Germinal center (tissue), 1 donor: Measurements from ENCODE around the gene CARF.
A peak's percentile ranks its signal among the peaks of the same experiment; 100 is the strongest.
"Not testable (repeated sequence)": the region's sequence is repeated elsewhere in the genome, so short reads cannot be mapped to it uniquely, and the experiment has no call there.

Source experiments
- DNase-seq: peaks from one replicate; pipeline ENCODE4 v3.0.0; 2012; ENCODE audit warnings: mixed read lengths, low spot score

The CARF gene, protein sequence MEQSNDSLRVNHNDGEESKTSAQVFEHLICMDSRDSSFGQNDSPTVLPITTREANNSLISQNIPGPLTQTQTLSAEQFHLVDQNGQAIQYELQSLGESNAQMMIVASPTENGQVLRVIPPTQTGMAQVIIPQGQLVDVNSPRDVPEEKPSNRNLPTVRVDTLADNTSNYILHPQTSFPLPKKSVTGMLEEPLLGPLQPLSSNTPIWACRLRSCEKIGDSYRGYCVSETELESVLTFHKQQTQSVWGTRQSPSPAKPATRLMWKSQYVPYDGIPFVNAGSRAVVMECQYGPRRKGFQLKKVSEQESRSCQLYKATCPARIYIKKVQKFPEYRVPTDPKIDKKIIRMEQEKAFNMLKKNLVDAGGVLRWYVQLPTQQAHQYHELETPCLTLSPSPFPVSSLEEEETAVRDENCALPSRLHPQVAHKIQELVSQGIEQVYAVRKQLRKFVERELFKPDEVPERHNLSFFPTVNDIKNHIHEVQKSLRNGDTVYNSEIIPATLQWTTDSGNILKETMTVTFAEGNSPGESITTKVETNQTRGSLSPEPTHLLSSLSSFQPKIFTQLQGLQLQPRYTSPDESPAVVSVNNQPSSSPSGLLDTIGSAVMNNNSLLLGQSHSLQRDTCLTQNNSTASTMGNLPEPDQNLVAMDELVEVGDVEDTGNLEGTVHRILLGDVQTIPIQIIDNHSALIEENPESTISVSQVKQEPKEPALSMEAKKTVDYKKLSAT

DNA sequence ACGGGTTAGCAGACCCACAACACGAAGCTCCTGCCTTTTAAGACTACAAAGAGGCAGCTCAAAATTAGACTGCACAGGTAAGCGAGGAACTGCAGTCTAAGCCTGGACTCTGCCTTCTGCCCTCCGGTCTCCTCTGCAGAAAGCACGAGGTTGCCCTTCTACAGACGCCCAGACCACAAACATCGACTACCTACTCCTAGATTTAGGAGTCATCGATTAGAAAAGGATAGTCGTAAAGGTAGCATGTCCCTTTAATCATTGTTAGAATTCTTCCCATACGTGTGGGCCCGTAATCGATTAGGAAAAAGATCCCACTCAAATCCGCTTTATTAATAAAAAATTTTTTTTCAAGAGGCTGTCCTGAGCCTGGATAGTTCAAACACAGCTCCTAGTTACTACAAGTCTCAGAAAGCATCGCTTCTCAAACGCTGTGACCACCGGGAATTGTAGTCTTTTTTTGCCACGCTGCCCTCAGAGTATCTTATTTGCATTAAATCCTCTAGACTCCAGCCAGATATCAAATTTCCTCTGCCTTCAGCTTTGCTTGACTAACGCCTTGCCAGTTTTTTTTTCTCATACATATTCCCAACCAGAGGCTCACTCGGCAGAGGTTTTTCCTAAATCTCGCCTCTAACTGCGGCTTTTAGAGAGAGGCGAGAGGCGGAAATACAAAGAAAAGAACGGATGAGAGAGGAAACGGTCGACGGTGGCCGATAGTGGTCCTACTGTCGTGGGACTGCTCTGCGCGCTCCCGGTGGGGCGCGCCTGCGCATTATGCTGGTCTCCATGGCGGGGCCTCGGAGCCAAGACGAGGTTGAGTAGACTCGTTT, at the start of gene CARF, which contains the start of gene WDR12:
Gene CARF (plus strand): TSS at position 764 of the 830 bp plus-strand sequence. CDS start 29,628 bp downstream, outside the sequence.
Gene WDR12 (minus strand): TSS at position 162 of the 830 bp plus-strand sequence. CDS start 197 bp downstream, outside the sequence.
- peak; percentile 91 for DNase-seq

DNA sequence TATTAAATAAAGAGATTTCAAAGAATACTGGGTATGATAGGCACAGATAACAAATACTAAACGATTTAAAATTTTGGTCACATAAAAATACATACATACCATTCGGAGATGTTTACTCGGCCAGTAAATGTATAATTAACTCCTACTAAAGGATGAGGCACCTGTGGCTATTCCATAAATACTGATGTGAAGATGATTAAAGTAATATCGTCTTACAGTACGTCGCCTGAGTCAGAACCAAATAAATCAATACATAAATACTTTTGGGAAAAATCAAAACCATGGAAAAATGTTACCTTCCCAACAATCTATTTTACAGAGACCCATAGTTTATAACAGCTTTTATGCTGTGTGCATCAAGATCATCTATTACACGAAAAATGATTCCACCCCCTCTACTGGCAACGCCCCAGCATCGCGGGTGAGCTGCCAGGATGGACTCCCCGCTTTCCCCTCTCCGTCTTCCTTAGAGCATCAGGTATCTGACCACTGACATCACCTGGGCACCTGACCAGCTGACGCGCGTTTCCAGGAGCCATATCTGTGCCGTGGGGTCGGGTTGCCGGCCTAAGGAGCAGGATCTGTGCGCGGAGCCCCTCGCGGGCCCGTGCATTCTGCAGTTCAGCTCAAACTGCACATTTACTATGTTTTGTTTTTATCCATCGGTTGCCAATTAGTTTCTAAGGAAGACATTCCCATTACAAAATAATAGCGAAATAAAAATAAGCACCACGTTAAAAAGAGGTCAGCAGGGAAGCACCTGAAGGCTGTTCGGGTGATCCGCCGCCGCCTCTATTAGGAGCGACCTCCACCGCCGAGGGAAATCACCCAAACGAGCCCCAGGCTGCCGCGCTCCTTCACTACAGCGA, 41.4 kb upstream of the CARF start:
- peak; percentile 65 for DNase-seq

DNA sequence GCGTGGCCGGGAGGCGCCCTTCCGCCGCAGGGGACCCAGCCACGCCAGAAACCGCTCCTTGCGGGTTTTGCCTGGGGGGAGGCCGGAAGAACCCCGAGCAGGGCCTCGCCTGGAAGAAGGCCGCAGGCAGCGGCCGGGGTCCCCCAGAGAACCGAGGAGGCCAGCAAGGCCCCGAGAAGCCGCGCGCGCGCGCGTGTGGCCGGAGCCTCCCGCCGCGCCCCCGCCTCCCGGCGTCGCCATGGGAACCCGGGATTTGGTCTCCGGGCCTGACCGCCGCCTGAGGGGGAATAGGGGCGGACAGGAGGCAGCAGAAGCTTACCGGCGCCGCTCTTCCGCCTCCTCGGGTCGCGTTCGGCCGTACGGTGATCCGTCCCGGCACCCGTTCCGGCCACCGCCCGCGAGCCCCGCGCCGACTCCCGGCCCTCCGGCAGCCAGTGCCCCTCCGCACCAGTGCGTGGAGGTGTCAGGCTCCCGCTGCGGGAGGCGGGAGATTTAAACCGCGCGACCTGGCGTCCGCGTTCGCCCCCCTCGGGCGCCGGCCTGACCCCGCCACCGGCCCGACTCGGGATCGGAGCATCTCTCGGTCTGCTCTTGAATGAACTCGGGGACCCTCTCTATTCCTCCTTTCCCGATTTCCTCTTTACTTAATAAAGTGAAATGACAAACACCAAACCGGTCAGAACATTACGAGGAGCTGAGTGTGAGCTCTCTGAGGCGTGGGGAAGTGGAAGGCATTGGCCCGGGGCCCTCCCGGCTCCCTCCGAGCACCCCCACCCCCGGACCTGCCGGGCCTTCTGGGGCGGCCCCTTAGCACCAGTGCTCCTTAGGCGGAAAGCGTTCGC, 40.6 kb upstream of the CARF start, which contains the start of gene ICA1L:
Gene ICA1L (minus strand): TSS at position 467 of the 842 bp plus-strand sequence. CDS start 42,757 bp downstream, outside the sequence.
- DNase-seq = peak; percentile 62

DNA sequence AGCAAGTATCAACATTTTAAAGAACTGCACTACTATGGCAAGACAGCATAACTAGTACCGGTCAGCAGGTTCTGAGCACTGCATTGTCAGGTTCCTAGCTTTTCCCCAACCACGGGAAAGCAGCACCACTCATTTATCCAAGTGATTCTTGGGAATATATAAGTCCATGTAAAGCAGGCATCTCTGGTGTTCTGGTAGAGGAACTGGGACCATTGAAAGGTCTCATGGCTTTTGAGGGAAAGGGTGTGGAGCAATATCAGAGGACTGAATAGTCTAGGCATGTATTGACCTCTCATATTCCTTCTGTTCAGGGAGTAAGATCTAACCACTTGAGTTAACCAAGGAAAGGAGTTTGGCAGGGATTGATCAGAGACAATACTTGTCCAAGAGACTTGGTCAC, 34.4 kb upstream of the CARF start:
- no peak for DNase-seq

DNA sequence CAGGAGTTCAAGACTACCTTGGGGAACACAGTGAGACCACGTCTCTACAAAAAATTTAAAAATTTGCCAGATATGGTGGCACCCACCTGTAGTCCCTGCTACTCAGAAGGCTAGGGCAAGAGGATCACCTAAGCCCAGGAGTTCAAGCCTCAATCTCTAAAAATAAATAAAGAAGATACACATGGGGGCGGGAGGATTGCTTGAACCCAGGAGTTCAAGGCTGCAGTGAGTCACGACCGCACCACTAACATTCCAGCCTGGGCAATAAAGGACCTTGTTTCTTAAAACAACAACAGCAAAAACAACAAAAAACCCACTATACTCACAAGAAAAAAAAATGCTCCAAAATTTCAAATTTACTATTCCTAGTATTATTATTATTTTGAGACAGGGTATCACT, 30.5 kb upstream of the CARF start:
- no peak for DNase-seq

DNA sequence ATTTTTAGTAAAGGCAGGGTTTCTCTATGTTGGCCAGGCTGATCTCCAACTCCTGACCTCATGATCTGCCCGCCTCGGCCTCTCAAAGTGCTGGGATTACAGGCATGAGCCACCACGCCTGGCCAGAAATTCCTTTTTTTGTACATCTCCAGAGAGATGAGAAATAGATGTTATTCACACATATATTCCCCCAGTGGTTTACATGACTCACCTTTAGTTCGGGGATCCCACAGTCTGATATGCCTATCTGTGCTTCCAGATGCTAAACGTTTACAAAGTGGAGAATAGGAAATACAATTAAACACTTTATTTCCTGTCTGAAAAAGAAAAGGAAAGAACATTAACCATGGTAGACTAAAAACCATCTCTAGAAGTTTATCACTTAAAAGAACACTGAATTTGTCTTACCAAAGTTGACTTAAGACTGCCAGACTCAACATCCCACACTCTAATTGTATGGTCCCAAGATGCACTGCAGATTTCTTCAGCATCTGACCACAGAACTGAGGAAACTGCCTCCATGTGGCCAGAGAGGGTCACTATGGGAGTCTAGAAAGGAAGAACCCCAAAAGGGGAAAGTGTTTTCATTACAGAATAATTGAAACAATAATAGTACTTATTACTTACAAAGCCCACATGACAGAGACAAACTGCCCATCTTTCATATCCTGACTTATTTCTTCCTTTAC, 27.9 kb upstream of the CARF start:
- DNase-seq = no peak

DNA sequence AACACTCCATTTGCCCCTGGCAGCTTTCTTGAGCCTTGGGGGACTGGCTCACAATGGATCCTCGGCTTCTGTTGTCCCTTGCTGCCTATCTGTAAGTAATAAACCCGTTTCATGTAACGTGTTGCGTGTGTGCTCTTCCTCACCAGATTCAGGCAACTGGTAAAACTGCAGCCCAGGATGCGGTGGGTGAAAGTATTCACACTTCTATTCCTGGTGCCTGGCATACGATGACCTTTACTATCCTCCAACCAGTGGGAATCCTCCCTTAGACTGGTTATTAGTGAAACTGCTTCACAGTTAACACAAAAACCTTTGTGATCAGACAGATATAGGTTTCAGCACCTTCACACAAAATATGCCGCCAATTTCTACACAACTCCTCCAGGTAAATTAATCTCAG, 26.9 kb upstream of the CARF start:
- DNase-seq = no peak

DNA sequence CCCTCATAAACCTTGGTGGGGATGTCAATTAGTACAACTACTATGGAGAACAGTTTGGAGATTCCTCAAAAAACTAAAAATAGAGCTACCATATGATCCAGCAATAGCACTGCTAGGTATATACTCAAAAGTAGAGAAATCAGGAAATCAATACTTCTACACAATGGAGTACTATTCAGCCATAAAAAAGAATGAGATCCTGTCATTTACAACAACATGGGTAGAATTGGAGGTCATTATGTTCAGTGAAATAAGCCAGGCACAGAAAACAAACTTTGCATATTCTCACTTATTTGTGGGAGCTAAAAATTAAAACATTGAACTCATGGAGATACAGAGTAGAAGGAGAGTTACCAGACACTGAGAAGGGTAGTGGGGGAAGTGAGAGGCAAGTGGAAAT, 6.6 kb upstream of the CARF start:
- not testable (repeated sequence) for DNase-seq

DNA sequence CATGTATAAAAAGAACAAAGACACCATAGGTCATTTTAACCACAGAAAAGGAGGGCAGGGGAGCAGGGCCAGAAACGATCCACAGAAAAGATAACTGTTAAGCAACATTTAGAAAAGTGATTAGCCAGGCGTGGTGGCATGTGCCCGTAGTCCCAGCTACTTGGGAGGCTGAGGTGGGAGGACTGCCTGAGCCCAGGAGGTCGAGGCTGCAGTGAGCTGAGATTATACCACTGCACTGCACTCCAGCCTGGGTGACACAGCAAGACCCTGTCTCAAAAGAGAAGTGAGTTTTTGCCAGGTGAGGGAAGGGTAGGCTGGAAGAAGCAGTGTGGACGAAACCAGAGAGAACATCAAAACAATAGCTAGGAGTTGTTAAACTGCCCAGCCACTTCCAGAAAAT, 3.9 kb upstream of the CARF start:
- no peak for DNase-seq

DNA sequence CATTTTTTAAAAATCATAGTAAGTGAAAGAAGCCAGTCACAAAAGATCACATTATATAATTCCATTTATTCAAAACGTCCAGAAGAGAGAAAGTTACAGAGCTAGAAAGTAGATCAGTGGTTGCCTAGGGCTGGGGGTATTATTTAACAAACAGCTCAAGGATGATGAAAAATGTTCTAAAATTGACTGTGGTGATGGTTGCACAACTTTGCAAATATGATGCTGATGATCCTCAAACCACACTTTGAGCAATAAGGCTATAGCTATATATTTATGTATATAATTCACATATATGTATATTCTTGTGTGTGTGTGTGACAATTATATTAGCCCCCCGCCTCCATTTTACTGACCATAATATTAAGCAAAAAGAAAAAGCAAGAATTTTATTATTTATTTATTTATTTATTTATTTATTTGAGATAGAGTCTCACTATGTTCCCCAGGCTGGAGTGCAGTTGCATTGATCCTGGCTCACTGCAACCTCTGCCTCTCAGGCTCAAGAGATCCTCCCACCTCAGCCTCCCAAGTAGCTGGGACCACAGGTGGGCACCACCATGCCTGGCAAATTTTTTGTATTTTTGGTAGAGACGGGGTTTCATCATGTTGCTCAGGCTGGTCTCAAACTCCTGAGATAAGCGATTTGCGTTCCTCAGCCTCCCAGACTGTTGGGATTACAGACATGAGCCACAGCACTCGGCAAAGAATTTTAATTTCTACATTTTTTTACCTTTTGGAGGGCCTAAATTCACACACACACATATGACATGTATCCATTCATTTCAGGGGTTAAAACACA, 2.5 kb upstream of the CARF start:
- DNase-seq = no peak

DNA sequence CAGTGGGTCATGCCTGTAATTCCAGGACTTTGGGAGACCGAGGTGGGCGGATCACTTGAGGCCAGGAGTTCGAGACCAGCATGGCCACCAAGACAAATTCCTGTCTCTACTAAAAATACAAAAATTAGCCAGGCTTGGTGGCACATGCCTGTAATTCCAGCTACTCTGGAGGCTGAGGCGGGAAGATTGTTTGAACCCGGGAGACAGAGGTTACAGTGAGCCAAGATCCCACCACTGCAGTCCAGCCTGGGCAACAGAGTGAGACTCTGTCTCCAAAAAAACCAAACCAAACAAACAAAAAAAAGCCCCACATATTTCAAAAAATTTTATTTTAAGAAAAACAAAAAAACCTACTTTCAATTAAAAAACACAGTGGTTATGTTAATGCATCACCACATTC, 1.8 kb upstream of the CARF start:
- not testable (repeated sequence) for DNase-seq

DNA sequence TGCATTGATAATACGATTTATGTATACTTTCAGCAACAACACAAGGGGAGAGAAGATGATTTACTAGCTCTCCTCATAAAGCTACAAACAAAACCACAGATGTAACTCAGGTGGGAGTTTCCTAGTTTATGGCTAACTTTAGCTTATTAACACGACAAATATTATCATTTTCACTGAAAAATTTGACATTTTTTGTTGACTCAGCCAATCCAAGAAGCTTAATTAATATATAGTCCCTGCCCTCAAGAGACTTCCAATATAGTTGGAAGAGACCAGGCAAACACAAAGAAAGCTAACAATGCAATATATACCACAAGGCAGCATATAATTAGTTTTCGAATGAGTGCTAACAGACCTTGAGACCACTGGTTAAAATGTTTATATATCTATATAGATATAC, 1.4 kb upstream of the CARF start:
- DNase-seq = no peak

DNA sequence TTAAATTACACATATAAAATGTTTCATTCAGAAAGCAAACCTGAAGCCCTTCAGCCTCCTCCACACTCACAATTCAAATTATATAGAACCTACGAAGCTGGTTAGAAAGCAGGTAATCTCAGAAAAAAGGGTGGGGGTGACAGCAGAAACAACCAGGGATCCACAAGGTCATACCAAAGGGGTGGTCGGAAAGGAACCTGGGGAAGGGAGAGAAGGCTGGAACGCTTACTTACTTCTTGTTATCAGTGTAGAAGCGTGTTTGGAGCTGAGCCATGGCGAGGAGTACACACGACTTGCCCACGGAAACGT, 918 bp upstream of the CARF start:
- DNase-seq = peak; percentile 10

DNA sequence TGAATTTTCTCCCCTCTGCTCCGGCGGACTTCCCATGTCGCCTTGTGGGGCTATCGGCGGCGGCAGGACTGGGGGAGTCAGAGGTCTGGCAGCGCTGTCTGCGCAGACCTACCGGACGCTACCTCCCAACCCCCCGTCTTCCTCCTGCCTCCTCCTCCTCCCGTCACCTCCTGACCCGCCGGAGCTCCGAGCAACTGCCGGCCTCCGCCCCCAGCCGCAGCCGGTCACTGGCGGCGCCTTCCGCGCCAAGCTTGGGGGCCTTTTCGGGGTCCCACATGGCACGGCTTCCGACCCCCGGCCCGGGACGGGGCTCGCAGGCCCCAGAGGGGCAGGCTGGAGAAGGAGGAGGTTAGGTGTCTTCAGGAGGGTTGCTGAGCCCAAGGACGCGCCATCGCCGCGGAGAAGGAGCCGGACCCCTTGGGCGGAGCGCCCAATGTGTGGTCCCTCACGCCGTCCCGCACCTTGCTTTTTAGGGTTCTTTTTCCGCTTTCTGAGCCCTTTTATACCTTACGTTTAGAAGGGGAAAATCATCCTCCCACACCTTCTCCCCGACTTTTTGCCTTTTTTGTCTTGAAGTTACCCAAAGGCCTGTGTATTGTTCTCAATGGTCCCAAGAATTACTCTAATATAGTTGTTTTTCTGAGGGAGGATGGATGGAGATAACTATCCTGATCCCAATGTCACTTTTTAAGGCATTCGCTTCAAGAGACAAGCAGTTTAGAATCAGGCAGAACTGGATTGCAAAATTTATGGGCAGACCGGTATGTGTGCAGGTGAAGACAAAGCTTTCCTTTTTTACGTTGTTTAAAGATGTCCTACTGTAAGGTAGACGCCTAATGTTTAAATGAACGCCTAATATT, 497 bp downstream of the CARF start:
- DNase-seq = not testable (repeated sequence)

DNA sequence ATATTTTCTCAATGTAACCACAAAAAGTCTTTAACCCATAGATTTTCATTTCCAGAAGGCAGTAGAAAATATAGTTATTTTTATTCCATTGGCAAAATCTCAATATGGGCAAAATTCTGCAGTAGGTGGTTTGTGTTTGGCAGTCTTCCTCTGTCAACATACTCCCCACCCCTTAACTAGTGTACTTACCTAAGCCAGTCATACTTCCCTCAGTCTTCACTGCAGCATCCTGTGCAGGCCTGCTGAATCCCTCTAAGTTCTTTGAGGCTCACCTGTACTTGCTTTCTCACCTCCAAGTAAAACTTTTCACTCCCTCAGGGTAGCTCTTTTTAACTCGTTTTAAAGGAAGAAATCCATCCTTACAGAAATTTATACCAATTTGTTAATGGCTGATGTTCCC, 6.8 kb downstream of the CARF start:
- DNase-seq = no peak

DNA sequence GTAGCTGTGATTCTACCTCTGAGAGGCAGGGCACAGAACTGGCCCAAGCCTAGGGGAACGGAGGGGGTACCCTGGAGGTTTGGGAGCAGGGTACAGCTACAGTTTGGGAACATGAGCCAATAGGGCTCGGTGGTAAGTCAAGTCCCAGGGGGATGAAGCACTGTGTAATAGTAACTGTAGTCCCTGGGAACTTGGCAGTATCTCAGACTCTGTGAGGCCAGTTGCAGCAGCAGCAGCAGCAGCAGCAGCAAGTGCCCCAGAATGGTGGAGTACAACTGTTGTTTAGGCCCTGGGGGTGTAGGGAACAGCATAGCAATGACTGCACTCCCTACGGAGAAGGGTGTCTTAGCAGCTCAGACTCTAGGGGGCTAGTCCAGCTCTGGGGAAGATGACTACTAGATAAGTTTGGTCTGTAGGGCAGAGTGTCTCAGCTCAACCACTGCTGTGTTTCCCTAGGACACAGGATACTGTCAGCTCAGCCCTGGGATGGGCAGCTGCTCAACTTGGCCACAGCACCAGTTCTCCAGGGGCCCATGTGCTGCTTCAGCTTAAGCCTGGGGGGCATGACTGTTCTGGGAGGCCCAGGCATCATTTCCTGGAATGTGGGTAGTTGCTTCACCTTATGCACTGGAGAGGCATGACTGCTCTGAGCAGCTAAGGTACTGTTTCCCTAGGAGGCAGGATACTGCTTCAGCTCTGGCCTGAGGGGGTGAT, 20.5 kb downstream of the CARF start:
- no peak for DNase-seq

DNA sequence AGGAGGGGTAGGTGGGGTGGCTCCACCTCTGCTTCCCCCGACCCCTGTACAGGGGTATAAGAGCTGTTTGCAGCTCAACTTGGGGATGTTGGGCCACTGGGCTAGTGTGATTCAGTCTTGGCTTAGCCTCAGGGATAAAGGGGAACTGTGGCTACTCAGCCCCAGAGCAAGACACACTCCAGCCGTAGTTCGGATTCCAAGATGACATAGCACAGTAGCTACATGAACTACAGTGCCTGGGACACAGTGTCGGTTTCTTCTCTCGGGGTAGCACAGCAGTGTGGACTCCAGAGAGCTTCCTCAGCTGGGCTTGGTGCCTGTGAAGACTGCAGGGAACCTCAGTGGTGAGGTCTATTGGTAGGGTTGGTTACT, 21.1 kb downstream of the CARF start:
- DNase-seq = no peak
